ENCODE measurements around the gene C4orf33. TPM values are rescaled to one million over a fixed set of nuclear protein-coding genes. Genes with fewer than 3 reads are reported as not detected.
"Not testable (repeated sequence)": the region's sequence is repeated elsewhere in the genome, so short reads cannot be mapped to it uniquely, and the experiment has no call there.

C4orf33 gene
- total RNA-seq, 3 donors from 2014 or later: 11.1 to 29.3 (median 12.0) TPM

DNA sequence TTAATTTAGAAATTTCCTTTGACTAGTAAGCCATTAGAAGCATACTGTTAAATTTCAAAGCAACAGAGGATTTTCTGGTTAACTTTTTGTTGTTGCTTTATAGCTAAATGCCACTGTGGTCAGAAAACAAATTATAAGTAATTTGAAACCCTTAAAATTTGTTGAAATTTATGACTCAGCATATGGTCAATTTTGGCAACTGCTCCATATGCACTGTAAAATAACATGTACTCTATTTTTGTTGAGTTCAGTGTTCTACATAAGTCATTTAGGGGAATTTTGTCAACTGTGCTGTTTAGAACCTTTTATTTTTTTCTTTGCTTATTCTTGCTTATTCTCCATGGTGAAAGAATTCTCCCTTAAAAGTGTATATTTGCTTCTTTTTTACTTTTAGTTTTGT lies 31.2 kb upstream of the C4orf33 start:
- H3K36me3 ChIP-seq: no peaks in the 10 kb centered on the region
- no peaks in the 10 kb centered on the region for H3K4me1 ChIP-seq
- peaks cover 39 to 66% of the 10 kb centered on the region in 2 donors for H3K9me3 ChIP-seq
- DNase-seq (ENCODE audit: low spot score in 2 of 2): no peak
- H3K27ac ChIP-seq: no peak overlapping the region
- H3K4me3 ChIP-seq: no peak overlapping the region
- H3K27me3 ChIP-seq: no peaks in the 10 kb centered on the region
- intact Hi-C loops (cut with DNase I; ENCODE audit: low total_unique reads): no loop called here
- TF ChIP-seq, protein P1, sequence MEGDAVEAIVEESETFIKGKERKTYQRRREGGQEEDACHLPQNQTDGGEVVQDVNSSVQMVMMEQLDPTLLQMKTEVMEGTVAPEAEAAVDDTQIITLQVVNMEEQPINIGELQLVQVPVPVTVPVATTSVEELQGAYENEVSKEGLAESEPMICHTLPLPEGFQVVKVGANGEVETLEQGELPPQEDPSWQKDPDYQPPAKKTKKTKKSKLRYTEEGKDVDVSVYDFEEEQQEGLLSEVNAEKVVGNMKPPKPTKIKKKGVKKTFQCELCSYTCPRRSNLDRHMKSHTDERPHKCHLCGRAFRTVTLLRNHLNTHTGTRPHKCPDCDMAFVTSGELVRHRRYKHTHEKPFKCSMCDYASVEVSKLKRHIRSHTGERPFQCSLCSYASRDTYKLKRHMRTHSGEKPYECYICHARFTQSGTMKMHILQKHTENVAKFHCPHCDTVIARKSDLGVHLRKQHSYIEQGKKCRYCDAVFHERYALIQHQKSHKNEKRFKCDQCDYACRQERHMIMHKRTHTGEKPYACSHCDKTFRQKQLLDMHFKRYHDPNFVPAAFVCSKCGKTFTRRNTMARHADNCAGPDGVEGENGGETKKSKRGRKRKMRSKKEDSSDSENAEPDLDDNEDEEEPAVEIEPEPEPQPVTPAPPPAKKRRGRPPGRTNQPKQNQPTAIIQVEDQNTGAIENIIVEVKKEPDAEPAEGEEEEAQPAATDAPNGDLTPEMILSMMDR (IDR thresholded peaks at IDR 0.05): no peak
- no peak for TF ChIP-seq POLR2A (IDR thresholded peaks at IDR 0.05)
- no peak for TF ChIP-seq POLR2AphosphoS5 (IDR thresholded peaks at IDR 0.05)

DNA sequence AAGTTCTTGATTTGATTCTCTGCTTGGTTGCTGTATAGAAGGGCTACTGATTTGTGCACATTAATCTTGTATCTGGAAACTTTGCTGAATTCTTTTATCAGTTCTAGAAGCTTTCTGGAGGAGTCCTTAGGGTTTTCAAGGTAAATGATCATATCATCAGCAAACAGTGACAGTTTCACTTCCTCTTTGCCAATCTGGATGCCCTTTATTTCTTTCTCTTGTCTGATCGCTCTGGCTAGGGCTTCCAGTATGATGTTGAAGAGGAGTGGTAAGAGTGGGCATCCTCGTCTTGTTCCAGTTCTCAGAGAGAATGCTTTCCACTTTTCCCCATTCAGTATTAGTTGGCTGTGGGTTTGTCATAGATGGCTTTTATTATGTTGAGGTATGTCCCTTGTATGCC lies 26.4 kb upstream of the C4orf33 start:
- H3K27ac ChIP-seq; H3K36me3 ChIP-seq; DNase-seq (ENCODE audit: low spot score in 2 of 2); H3K4me3 ChIP-seq; H3K27me3 ChIP-seq; H3K4me1 ChIP-seq; intact Hi-C loops (cut with DNase I; ENCODE audit: low total_unique reads): not testable (repeated sequence)
- H3K9me3 ChIP-seq: peaks cover 5 to 22% of the 10 kb centered on the region in 2 donors

- H3K9me3 ChIP-seq: peaks cover 4 to 8% of the 10 kb centered on the region in 2 donors
- H3K27me3 ChIP-seq: no peaks in the 10 kb centered on the region
- H3K27ac ChIP-seq: no peak overlapping the region
- TF ChIP-seq, protein P1 (IDR thresholded peaks at IDR 0.05): no peak
- TF ChIP-seq POLR2AphosphoS5 (IDR thresholded peaks at IDR 0.05) (no peak), POLR2A (IDR thresholded peaks at IDR 0.05) (no peak)
- H3K36me3 ChIP-seq: no peaks in the 10 kb centered on the region
- intact Hi-C loops (cut with DNase I; ENCODE audit: low total_unique reads): no loop called here
- H3K4me3 ChIP-seq: no peak overlapping the region
- H3K4me1 ChIP-seq: no peaks in the 10 kb centered on the region
- DNase-seq (ENCODE audit: low spot score in 2 of 2): no peak
Observed at GRCh38 chr4:129077326-129077725, 18.6 kb upstream of the C4orf33 start.

DNA sequence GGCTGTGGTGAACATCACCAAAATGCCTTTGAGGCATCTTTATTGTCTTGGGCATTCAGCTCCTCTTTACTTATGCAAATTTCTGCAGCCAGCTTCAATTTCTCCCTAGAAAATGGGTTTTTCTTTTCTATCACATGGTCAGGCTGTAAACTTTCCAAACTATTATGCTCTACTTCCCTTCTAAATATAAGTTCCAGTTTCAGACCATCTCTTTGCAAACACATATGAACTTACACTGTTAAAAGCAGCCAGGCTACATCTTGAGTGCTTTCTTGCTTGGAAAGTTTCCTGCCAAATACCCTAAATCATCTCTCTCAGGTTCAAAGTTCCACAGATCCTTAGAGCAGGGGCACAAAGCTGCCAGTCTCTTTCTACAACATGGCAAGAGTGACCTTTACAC lies 15.8 kb upstream of the C4orf33 start:
- H3K27me3 ChIP-seq: no peaks in the 10 kb centered on the region
- DNase-seq (ENCODE audit: low spot score in 2 of 2): no peak
- intact Hi-C loops (cut with DNase I; ENCODE audit: low total_unique reads): no loop called here
- no peaks in the 10 kb centered on the region for H3K4me1 ChIP-seq
- H3K4me3 ChIP-seq: no peak overlapping the region
- H3K36me3 ChIP-seq: no peaks in the 10 kb centered on the region
- peaks cover 8 to 11% of the 10 kb centered on the region in 2 donors for H3K9me3 ChIP-seq
- TF ChIP-seq, protein P1 (IDR thresholded peaks at IDR 0.05): no peak
- TF ChIP-seq POLR2A (IDR thresholded peaks at IDR 0.05) (no peak), POLR2AphosphoS5 (IDR thresholded peaks at IDR 0.05) (no peak)
- H3K27ac ChIP-seq: no peak overlapping the region

GRCh38 chr4:129082302-129082701 lies 13.7 kb upstream of the C4orf33 start:
- Histone ChIP-seq H3K27me3 (no peaks in the 10 kb centered on the region), H3K4me3 (no peak overlapping the region), H3K36me3 (no peaks in the 10 kb centered on the region), H3K4me1 (no peaks in the 10 kb centered on the region), H3K9me3 (peaks cover 8 to 14% of the 10 kb centered on the region in 2 donors), H3K27ac (no peak overlapping the region)
- TF ChIP-seq, protein P1 (IDR thresholded peaks at IDR 0.05): no peak
- no peak for TF ChIP-seq POLR2A (IDR thresholded peaks at IDR 0.05)
- no peak for TF ChIP-seq POLR2AphosphoS5 (IDR thresholded peaks at IDR 0.05)
- no peak for DNase-seq (ENCODE audit: low spot score in 2 of 2)
- intact Hi-C loops (cut with DNase I; ENCODE audit: low total_unique reads): no loop called here

GRCh38 chr4:129085472-129085871 lies 10.5 kb upstream of the C4orf33 start:
- intact Hi-C loops (cut with DNase I; ENCODE audit: low total_unique reads): no loop called here
- DNase-seq (ENCODE audit: low spot score in 2 of 2): no peak
- H3K27me3 ChIP-seq: no peaks in the 10 kb centered on the region
- H3K27ac ChIP-seq: no peak overlapping the region
- no peaks in the 10 kb centered on the region for H3K36me3 ChIP-seq
- TF ChIP-seq, protein P1 (IDR thresholded peaks at IDR 0.05): no peak
- TF ChIP-seq POLR2A (IDR thresholded peaks at IDR 0.05) (no peak), POLR2AphosphoS5 (IDR thresholded peaks at IDR 0.05) (no peak)
- H3K9me3 ChIP-seq: peaks cover 0 to 11% of the 10 kb centered on the region in 2 donors
- no peak overlapping the region for H3K4me3 ChIP-seq
- no peaks in the 10 kb centered on the region for H3K4me1 ChIP-seq

Data from breast epithelium (tissue), 4 donors.